SU-DHL-6 (cell line): ENCODE results near the gene MAN1A2.

Source experiments
- H2AFZ ChIP-seq: fragments of 200-600 bp; sonication (generic); 2 replicates; pipeline ENCODE4 v1.6.1; 2014; ENCODE audit warnings: low read depth, mild to moderate bottlenecking, moderate library complexity, mixed read lengths, antibody characterized with exemption, low read length; ENCODE audit not compliant: severe bottlenecking
- H3F3A ChIP-seq: fragments of 200-600 bp; shearing (Covaris generic); 2 replicates; pipeline ENCODE4 v1.6.0; 2016; ENCODE audit warnings: antibody characterized with exemption, mild to moderate bottlenecking; ENCODE audit not compliant: insufficient read depth
- H3K27ac ChIP-seq: fragments of 200-600 bp; sonication (generic); 2 replicates; pipeline ENCODE4 v1.5.1; 2016; ENCODE audit warnings: low read depth, mild to moderate bottlenecking, low read length, moderate library complexity, mixed read lengths
- H3K27me3 ChIP-seq: fragments of 200-600 bp; sonication (generic), shearing (Covaris generic); 2 replicates; pipeline ENCODE4 v1.6.0; 2014; ENCODE audit warnings: mild to moderate bottlenecking, low read length
- H3K36me3 ChIP-seq: fragments of 200-600 bp; sonication (generic); 2 replicates; pipeline ENCODE4 v1.6.1; 2014; ENCODE audit warnings: mild to moderate bottlenecking, low read length, mixed read lengths
- H3K4me2 ChIP-seq: fragments of 300-600, 200-600 bp; shearing (Covaris generic), sonication (generic); 2 replicates; pipeline ENCODE4 v1.6.0; 2014; ENCODE audit warnings: low read length, low read depth, mild to moderate bottlenecking; ENCODE audit not compliant: poor library complexity, severe bottlenecking
- H3K4me3 ChIP-seq: fragments of 200-600 bp; sonication (generic); 2 replicates; pipeline ENCODE4 v1.5.1; 2014; ENCODE audit warnings: antibody characterized with exemption, low read length, mild to moderate bottlenecking, mixed read lengths; ENCODE audit not compliant: insufficient read depth, poor library complexity, severe bottlenecking
- H3K79me2 ChIP-seq: fragments of 200-600 bp; sonication (generic); 2 replicates; pipeline ENCODE4 v1.6.1; 2014; ENCODE audit warnings: mild to moderate bottlenecking, low read length, moderate library complexity; ENCODE audit not compliant: insufficient read depth
- H3K9ac ChIP-seq: fragments of 200-600 bp; sonication (generic); 2 replicates; pipeline ENCODE4 v1.7.0; 2014; ENCODE audit warnings: mild to moderate bottlenecking, low read length
- H3K9me2 ChIP-seq: fragments of 200-600 bp; sonication (generic); replicated peaks from 2 replicates; pipeline ENCODE4 v1.6.1; 2014; ENCODE audit warnings: low read length; ENCODE audit not compliant: insufficient read depth
- H3K9me3 ChIP-seq: fragments of 200-600 bp; sonication (generic); 2 replicates; pipeline ENCODE4 v1.6.1; 2014; ENCODE audit warnings: low read length, mixed read lengths; ENCODE audit not compliant: insufficient read depth
- H4K20me1 ChIP-seq: fragments of 200-600 bp; sonication (generic); 2 replicates; pipeline ENCODE4 v1.6.1; 2014; ENCODE audit warnings: low read depth, mild to moderate bottlenecking, antibody characterized with exemption, low read length, moderate library complexity, mixed read lengths
- CTCF ChIP-seq: fragments of 200-600 bp; sonication (generic); IDR thresholded peaks from one replicate; pipeline ENCODE4 v1.5.1; 2017; ENCODE audit warnings: antibody characterized with exemption, mild to moderate bottlenecking, low read length, moderate library complexity; ENCODE audit not compliant: insufficient read depth, poor library complexity, severe bottlenecking
- EZH2phosphoT487 ChIP-seq: fragments of 200-600 bp; sonication (generic), shearing (Covaris generic); conservative IDR thresholded peaks from 2 replicates; pipeline ENCODE4 v1.6.1; 2018; ENCODE audit warnings: mild to moderate bottlenecking, antibody characterized with exemption, low read length, moderate library complexity, mixed read lengths

Gene MAN1A2

GRCh38 chr1:117433943-117434342 lies 66.7 kb downstream of the MAN1A2 start:
- no peaks in the 10 kb centered on the region for H3K27me3 ChIP-seq
- no peak for TF ChIP-seq EZH2phosphoT487
- TF ChIP-seq CTCF, result no peak

GRCh38 chr1:117436513-117436912 lies 69.3 kb downstream of the MAN1A2 start:
- Histone ChIP-seq H3K9me2 (no peaks in the 10 kb centered on the region), H3K9me3 (no peaks in the 10 kb centered on the region), H3K4me2 (no peak overlapping the region), H4K20me1 (no peaks in the 10 kb centered on the region), H3K9ac (no peak overlapping the region), H2AFZ (no peak overlapping the region), H3K27ac (no peak overlapping the region), H3K27me3 (no peaks in the 10 kb centered on the region), H3K4me3 (no peak overlapping the region), H3K36me3 (no peaks in the 10 kb centered on the region), H3F3A (0 out of 2 replicates have a peak, but pooled peaks cover 6% of the 10 kb centered on the region), H3K79me2 (no peaks in the 10 kb centered on the region)
- TF ChIP-seq EZH2phosphoT487 (no peak), CTCF (no peak)

More at GRCh38 chr1:117433943-117434342, 66.7 kb downstream of the MAN1A2 start:
- H4K20me1 ChIP-seq, result no peaks in the 10 kb centered on the region
- no peaks in the 10 kb centered on the region for H3K9me2 ChIP-seq
- H3K27ac ChIP-seq, result no peak overlapping the region
- H3K4me3 ChIP-seq, result no peak overlapping the region
- H3K4me2 ChIP-seq, result no peak overlapping the region
- no peaks in the 10 kb centered on the region for H3K79me2 ChIP-seq
- H3K9ac ChIP-seq, result no peak overlapping the region
- H3F3A ChIP-seq, result 0 out of 2 replicates have a peak, but pooled peaks cover 6% of the 10 kb centered on the region
- no peaks in the 10 kb centered on the region for H3K36me3 ChIP-seq
- H3K9me3 ChIP-seq, result no peaks in the 10 kb centered on the region
- H2AFZ ChIP-seq, result no peak overlapping the region

- H3K4me2 ChIP-seq, result no peak overlapping the region
- H2AFZ ChIP-seq, result no peak overlapping the region
- H3K4me3 ChIP-seq, result no peak overlapping the region
- no peaks in the 10 kb centered on the region; the same call in 1 of the 2 replicates for H3F3A ChIP-seq
- TF ChIP-seq EZH2phosphoT487 (no peak), CTCF (no peak)
- peaks cover 4% of the 10 kb centered on the region; the same call in 1 of the 2 replicates for H3K36me3 ChIP-seq
- no peak overlapping the region for H3K9ac ChIP-seq
- H4K20me1 ChIP-seq, result no peaks in the 10 kb centered on the region
- H3K27ac ChIP-seq, result no peak overlapping the region
- H3K9me3 ChIP-seq, result no peaks in the 10 kb centered on the region
- H3K79me2 ChIP-seq, result no peaks in the 10 kb centered on the region
- no peaks in the 10 kb centered on the region for H3K9me2 ChIP-seq
- no peaks in the 10 kb centered on the region for H3K27me3 ChIP-seq
Measured at GRCh38 chr1:117447661-117448060, 80.4 kb downstream of the MAN1A2 start.
